Choroid plexus epithelial cell (primary cell): Measurements from ENCODE around the gene GPR63.

ENCODE experiments used
- DNase-seq: peaks from one replicate; pipeline ENCODE4 v3.0.0-alpha.2; 2010; ENCODE audit warnings: low read depth
- H3K4me3 ChIP-seq: 2 replicates; pipeline ENCODE4 v1.5.1; 2011; ENCODE audit warnings: low read depth, mild to moderate bottlenecking, control low read depth, low read length, moderate library complexity
- TF ChIP-seq, protein P1 (sequence below): conservative IDR thresholded peaks from 2 replicates; pipeline ENCODE4 v1.5.1; 2011; ENCODE audit warnings: low read depth, mild to moderate bottlenecking, control low read depth, inconsistent platforms, low read length, moderate library complexity

Gene GPR63

DNA sequence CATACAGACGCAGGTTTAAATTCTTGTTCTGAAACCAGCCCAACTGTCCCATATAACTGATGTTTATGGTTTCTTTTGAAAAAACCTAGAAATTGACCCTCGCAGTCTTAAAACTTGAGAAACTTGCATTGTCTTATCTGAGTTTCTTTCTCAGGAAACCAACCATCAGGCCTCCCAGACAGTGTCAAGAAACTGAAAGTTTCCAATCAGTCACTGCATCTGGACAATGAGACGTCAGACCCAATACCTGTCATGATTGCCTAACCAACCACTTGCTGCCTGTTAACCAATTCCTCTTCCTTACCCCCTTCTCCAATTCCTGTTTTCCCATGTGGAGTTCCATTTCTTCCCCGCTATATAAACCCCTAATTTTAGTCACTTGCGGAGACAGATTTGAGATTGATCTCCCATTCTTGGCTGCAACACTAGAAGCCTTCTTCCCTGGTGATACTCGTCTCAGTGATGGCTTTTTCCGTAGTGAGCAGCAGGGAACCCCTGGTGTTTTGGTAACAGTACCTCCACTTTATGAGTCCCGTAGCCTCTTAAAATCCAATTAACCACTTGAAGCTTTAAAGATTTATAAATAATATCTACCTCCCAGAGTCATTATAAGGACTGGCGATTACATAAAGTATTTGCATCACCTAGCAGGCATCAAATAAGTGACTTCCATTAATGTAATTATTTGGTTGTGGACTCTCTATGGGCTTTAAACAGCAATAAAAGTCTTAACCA lies 49.3 kb downstream of the GPR63 start:
- no peak overlapping the region for H3K4me3 ChIP-seq
- DNase-seq: no peak
- TF ChIP-seq, protein P1, sequence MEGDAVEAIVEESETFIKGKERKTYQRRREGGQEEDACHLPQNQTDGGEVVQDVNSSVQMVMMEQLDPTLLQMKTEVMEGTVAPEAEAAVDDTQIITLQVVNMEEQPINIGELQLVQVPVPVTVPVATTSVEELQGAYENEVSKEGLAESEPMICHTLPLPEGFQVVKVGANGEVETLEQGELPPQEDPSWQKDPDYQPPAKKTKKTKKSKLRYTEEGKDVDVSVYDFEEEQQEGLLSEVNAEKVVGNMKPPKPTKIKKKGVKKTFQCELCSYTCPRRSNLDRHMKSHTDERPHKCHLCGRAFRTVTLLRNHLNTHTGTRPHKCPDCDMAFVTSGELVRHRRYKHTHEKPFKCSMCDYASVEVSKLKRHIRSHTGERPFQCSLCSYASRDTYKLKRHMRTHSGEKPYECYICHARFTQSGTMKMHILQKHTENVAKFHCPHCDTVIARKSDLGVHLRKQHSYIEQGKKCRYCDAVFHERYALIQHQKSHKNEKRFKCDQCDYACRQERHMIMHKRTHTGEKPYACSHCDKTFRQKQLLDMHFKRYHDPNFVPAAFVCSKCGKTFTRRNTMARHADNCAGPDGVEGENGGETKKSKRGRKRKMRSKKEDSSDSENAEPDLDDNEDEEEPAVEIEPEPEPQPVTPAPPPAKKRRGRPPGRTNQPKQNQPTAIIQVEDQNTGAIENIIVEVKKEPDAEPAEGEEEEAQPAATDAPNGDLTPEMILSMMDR: no peak

DNA sequence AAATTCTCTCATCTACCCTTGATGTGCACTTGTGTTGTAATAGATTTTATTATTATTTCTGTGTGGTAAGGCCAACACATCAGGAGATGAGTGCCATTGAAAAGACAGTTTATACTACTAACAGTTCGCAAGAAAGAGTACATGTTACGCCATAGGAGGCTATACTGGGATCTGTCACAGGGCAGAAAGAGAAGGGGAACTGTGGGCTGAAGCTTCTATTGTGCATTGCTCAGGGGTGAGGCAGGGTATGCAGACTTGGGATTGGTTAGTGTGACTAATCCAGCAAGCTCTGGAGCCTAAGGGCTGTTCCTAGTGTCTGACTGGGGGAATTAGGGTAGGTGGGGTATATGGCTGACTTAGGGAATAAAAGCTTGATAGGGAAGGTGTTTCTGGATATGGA lies 50.9 kb downstream of the GPR63 start:
- DNase-seq: no peak
- no peak overlapping the region for H3K4me3 ChIP-seq
- TF ChIP-seq, protein P1: no peak

DNA sequence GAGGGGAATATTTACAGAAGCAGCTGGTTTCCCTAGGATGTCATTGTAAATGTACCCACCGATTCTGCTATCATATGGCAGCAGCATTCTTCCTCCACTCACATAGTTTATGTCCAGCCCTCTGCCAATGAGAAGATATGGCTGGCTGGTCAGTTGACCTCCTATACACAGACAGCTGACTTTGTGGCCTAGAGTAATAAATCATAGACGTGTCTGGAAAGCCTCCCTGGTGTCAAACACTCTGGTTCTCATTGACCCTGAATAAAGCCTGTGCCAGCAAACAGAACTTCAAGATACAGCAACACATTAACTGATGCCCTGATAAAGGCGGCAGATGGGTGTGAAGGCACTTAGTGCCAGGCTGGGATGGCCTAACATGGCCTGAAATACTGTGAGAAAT lies 52.6 kb downstream of the GPR63 start:
- H3K4me3 ChIP-seq: no peak overlapping the region
- no peak for DNase-seq
- TF ChIP-seq, protein P1: no peak

DNA sequence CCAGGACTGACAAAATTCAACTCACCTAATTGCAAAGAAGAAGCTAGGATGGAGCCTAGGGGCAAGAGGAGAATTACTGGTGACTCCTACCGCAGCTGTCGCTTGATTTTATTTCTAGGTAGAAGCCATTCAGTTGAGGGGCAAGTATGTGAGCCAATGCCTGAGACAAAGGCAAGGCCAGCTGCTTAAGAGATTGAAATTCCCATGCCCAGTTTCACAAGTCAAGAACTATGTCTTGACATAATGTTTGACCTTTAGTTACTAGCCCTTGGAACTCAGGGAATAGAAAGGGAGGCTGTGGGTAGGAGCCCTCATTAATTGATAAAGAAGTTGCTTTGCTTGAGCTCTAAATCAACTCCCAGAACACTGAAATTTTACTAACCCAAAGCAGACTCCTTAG lies 54.0 kb downstream of the GPR63 start:
- H3K4me3 ChIP-seq: no peak overlapping the region
- TF ChIP-seq, protein P1: no peak
- DNase-seq: no peak

DNA sequence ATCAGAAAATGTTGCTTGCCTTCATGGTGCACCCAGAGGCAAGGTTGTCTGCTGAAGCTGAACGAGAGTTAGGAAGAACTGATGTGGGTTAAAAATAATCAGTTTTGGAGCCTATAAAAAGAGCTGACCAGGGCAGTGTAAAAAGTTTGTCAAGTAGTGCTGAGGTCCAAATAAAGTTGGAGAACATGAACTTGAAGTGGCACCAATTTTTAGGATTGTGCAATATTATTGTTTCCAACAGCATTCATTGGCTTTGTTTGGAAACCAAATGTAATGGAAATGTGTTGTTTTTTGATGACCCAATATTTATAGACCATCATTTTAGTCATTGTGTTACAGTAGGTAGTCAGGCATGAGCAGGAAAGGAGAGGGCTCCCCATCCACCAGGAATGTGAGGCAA lies 55.7 kb downstream of the GPR63 start:
- TF ChIP-seq, protein P1: no peak
- no peak overlapping the region for H3K4me3 ChIP-seq
- no peak for DNase-seq

DNA sequence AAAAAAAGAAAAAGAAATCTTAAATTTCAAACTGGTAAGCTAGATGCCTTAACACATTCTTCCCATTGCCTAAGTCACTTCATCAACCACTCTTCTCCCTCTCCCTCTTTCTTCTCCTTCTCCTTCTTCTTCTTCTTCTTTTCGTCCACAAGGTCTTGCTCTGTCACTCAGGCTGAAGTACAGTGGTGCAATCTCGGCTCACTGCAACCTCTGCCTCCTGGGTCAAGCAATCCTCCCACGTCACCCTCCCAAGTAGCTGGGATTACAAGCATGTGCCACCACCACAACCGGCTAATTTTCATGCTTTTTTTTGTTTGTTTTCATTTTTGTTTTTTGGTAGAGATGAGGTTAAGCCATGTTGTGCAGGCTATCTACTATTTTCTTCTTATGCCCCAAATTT lies 60.2 kb downstream of the GPR63 start:
- no peak overlapping the region for H3K4me3 ChIP-seq
- TF ChIP-seq, protein P1: no peak
- DNase-seq: no peak

DNA sequence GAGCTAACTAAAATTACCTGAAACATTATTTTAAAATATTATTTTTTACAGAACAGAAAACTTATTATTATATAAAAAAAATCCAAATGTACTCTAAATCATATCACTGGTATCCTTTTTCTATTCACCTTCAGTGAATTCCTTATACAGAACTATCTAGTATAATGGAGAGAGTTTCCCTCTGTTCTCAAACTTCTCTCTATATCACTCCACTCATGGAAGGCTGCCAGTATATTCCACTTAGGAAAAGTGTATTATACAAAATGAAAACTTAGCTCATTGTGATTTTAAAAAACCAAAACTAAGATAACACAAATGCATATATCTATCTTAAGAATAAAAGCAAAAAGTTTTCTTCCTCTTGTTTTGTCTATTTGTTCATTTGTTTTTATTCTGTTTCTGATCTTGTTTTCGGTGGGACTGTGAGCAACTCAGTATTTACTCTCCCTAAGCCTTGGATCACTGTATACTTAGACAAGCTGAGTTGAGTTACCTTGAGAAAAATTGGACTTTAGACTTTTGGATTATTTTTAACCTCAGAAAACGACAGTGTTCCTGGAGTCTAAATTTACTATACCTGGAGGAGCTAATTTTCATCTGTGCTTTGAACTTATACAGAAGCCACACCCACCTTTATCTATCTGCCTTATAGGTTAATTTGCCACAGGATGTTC lies 61.4 kb downstream of the GPR63 start:
- no peak for DNase-seq
- TF ChIP-seq, protein P1: no peak
- no peak overlapping the region for H3K4me3 ChIP-seq
